Neural progenitor cell (in vitro differentiated cells): ENCODE data around the gene CRHR2. TPM values are rescaled to one million over a fixed set of nuclear protein-coding genes. Genes with fewer than 3 reads are reported as not detected.

Experiments
- DNase-seq: peaks from one replicate; pipeline ENCODE4 v3.0.0-alpha.2; 2016; ENCODE audit warnings: low spot score
- H2AFZ ChIP-seq: fragments of 200-600 bp; sonication (generic); replicated peaks from 2 replicates; pipeline ENCODE4 v1.6.1; 2016; ENCODE audit warnings: antibody characterized with exemption
- H3F3A ChIP-seq: fragments of 200-600 bp; sonication (generic); 2 replicates; pipeline ENCODE4 v1.6.1; 2016; ENCODE audit warnings: antibody characterized with exemption, low read depth
- H3K27ac ChIP-seq: fragments of 200-600 bp; sonication (generic); 2 replicates; pipeline ENCODE4 v1.5.1; 2016; ENCODE audit warnings: mild to moderate bottlenecking
- H3K27me3 ChIP-seq: fragments of 200-600 bp; sonication (generic); 2 replicates; pipeline ENCODE4 v1.6.1; 2016; ENCODE audit warnings: mild to moderate bottlenecking, moderate library complexity
- H3K36me3 ChIP-seq: fragments of 200-600 bp; sonication (generic); 2 replicates; pipeline ENCODE4 v1.5.1; 2016
- H3K4me1 ChIP-seq: fragments of 200-600 bp; sonication (generic); 2 replicates; pipeline ENCODE4 v1.6.1; 2016; ENCODE audit warnings: mixed run types
- H3K4me2 ChIP-seq: fragments of 200-600 bp; sonication (generic); 2 replicates; pipeline ENCODE4 v1.6.1; 2016
- H3K4me3 ChIP-seq: fragments of 200-600 bp; sonication (generic); 2 replicates; pipeline ENCODE4 v1.5.1; 2016
- H3K79me2 ChIP-seq: fragments of 200-600 bp; sonication (generic); 2 replicates; pipeline ENCODE4 v1.6.1; 2016; ENCODE audit warnings: low read depth
- H3K9ac ChIP-seq: fragments of 200-600 bp; sonication (generic); 2 replicates; pipeline ENCODE4 v1.6.1; 2016
- H3K9me3 ChIP-seq: fragments of 200-600 bp; sonication (generic); 2 replicates; pipeline ENCODE4 v1.5.1; 2016; ENCODE audit warnings: low read depth
- H4K20me1 ChIP-seq: fragments of 200-600 bp; sonication (generic); 2 replicates; pipeline ENCODE4 v1.6.1; 2016; ENCODE audit warnings: low read depth
- H3K27ac Mint-ChIP-seq: 3 replicates; pipeline ENCODE4 v1.8.0; 2021; ENCODE audit warnings: mixed read lengths
- H3K27me3 Mint-ChIP-seq: 2 replicates; pipeline ENCODE4 v1.8.0; 2022; ENCODE audit warnings: low read depth, mild to moderate bottlenecking, inconsistent platforms, moderate library complexity, mixed read lengths; ENCODE audit not compliant: insufficient read depth
- H3K36me3 Mint-ChIP-seq: 3 replicates; pipeline ENCODE4 v1.8.0; 2021; ENCODE audit warnings: mixed read lengths
- H3K4me1 Mint-ChIP-seq: 3 replicates; pipeline ENCODE4 v1.8.0; 2021; ENCODE audit warnings: mixed read lengths
- H3K4me3 Mint-ChIP-seq: 3 replicates; pipeline ENCODE4 v1.8.0; 2021; ENCODE audit warnings: mild to moderate bottlenecking, moderate library complexity, mixed read lengths
- H3K9me3 Mint-ChIP-seq: 3 replicates; pipeline ENCODE4 v1.8.0; 2020; ENCODE audit warnings: mixed read lengths
- EZH2 ChIP-seq: fragments of 200-600 bp; sonication (generic); IDR thresholded peaks from 2 replicates; pipeline ENCODE4 v1.6.1; 2017; ENCODE audit warnings: antibody characterized with exemption, mild to moderate bottlenecking, moderate library complexity
- EZH2phosphoT487 ChIP-seq: fragments of 200-600 bp; sonication (generic); IDR thresholded peaks from 2 replicates; pipeline ENCODE4 v1.6.1; 2017; ENCODE audit warnings: antibody characterized with exemption
- total RNA-seq: library from RNA; depleted of rRNA; stranded (reverse); fragments of >200 nt; gene quantifications from 2 replicates; pipeline ENCODE4 v1.2.3, GENCODE V29; 2015; ENCODE audit warnings: low replicate concordance
- TF ChIP-seq, protein P1 (sequence below): fragments of 200-600 bp; sonication (generic); IDR thresholded peaks from 2 replicates; pipeline ENCODE4 v1.5.1; 2017; ENCODE audit warnings: antibody characterized with exemption, mild to moderate bottlenecking

Gene CRHR2
- total RNA-seq, 1 donor from 2014 or later: not detected

- no peak for DNase-seq
- no peak overlapping the region for H3K27ac Mint-ChIP-seq
- Histone ChIP-seq H3K27me3 (no peaks in the 10 kb centered on the region), H3K4me1 (no peaks in the 10 kb centered on the region), H3K4me3 (no peak overlapping the region), H3F3A (no peaks in the 10 kb centered on the region), H3K27ac (no peak overlapping the region), H2AFZ (no peak overlapping the region), H3K79me2 (no peaks in the 10 kb centered on the region), H3K4me2 (no peak overlapping the region), H3K9ac (no peak overlapping the region), H3K36me3 (no peaks in the 10 kb centered on the region), H3K9me3 (no peaks in the 10 kb centered on the region), H4K20me1 (peaks cover 9% of the 10 kb centered on the region)
- H3K4me3 Mint-ChIP-seq: no peak overlapping the region
- H3K36me3 Mint-ChIP-seq: no peaks in the 10 kb centered on the region
- H3K9me3 Mint-ChIP-seq: no peaks in the 10 kb centered on the region
- H3K4me1 Mint-ChIP-seq: no peaks in the 10 kb centered on the region
- TF ChIP-seq EZH2 (no peak), EZH2phosphoT487 (no peak)
- TF ChIP-seq, protein P1, sequence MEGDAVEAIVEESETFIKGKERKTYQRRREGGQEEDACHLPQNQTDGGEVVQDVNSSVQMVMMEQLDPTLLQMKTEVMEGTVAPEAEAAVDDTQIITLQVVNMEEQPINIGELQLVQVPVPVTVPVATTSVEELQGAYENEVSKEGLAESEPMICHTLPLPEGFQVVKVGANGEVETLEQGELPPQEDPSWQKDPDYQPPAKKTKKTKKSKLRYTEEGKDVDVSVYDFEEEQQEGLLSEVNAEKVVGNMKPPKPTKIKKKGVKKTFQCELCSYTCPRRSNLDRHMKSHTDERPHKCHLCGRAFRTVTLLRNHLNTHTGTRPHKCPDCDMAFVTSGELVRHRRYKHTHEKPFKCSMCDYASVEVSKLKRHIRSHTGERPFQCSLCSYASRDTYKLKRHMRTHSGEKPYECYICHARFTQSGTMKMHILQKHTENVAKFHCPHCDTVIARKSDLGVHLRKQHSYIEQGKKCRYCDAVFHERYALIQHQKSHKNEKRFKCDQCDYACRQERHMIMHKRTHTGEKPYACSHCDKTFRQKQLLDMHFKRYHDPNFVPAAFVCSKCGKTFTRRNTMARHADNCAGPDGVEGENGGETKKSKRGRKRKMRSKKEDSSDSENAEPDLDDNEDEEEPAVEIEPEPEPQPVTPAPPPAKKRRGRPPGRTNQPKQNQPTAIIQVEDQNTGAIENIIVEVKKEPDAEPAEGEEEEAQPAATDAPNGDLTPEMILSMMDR: no peak
- H3K27me3 Mint-ChIP-seq: peaks cover 6% of the 10 kb centered on the region
Measured at GRCh38 chr7:30655096-30655970, 26.9 kb downstream of the CRHR2 start.

- Histone ChIP-seq H3K9ac (no peak overlapping the region), H3K27me3 (no peaks in the 10 kb centered on the region), H3K4me2 (no peak overlapping the region), H3F3A (no peaks in the 10 kb centered on the region), H4K20me1 (peaks cover 9% of the 10 kb centered on the region), H3K4me3 (no peak overlapping the region), H3K79me2 (no peaks in the 10 kb centered on the region), H3K9me3 (no peaks in the 10 kb centered on the region), H3K36me3 (no peaks in the 10 kb centered on the region), H3K27ac (no peak overlapping the region), H3K4me1 (no peaks in the 10 kb centered on the region), H2AFZ (no peak overlapping the region)
- Mint-ChIP-seq H3K27me3 (peaks cover 6% of the 10 kb centered on the region), H3K4me3 (no peak overlapping the region), H3K9me3 (no peaks in the 10 kb centered on the region), H3K36me3 (no peaks in the 10 kb centered on the region), H3K4me1 (no peaks in the 10 kb centered on the region), H3K27ac (peak overlapping the region; percentile 63)
- DNase-seq: no peak
- TF ChIP-seq EZH2 (no peak), EZH2phosphoT487 (no peak)
- TF ChIP-seq, protein P1: no peak
Measured at GRCh38 chr7:30654296-30655090, 27.8 kb downstream of the CRHR2 start.

DNA sequence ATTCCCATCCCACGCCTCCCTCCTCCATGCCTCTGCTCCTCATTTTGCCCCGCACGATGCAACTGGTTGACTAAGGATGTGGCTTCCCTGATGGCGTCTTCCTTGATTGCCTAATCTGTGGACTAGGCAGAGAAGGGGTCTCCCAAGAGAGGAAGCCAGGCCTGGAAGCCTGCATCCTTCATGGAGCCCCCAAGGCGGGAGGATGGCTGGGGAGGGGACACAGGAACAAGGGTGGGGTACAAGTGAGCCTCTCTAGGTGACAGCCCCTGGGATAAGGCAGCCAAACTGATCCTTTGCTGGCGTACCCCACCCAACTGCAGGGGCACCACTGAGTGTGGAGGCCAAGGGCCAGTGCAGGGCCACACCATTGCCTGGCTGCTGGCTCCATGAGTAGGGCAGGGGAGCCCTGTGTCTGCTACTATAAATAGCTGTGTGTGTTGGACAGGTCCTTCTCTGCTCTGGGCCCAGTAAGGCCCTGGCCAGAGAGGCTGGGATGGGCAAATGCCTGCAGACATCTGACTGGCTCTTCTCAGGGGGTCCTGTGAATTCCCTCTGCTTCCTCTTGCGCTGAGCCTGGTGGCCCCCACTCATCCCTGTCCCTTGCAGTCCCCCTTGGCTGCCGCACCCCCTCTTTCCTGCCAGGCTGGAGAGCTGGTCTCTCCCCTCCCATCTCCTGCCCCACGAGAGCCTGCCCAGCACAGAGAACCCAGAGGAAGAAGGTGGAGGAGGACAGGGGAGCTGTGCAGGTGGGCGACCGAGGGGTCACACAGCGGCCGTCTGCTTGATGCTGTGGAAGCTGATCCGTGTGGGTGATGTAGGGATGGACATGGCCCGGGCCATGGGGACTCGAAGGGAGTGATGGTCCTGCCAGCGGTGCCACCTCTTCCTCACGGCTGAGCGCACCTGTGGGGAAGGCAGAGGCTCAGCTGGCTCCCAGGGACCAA is 29.3 kb downstream of the CRHR2 start:
- H3K9me3 ChIP-seq: no peaks in the 10 kb centered on the region
- no peaks in the 10 kb centered on the region for H3K9me3 Mint-ChIP-seq
- no peak overlapping the region for H3K9ac ChIP-seq
- H3K27ac Mint-ChIP-seq: no peak overlapping the region
- no peak overlapping the region for H3K4me3 Mint-ChIP-seq
- H3K4me1 ChIP-seq: no peaks in the 10 kb centered on the region
- H3F3A ChIP-seq: no peaks in the 10 kb centered on the region
- H3K4me3 ChIP-seq: no peak overlapping the region
- H3K27me3 ChIP-seq: no peaks in the 10 kb centered on the region
- H3K4me2 ChIP-seq: no peak overlapping the region
- no peak overlapping the region for H2AFZ ChIP-seq
- no peaks in the 10 kb centered on the region for H3K36me3 Mint-ChIP-seq
- no peak for DNase-seq
- H3K4me1 Mint-ChIP-seq: no peaks in the 10 kb centered on the region
- H3K36me3 ChIP-seq: no peaks in the 10 kb centered on the region
- TF ChIP-seq, protein P1: no peak
- TF ChIP-seq EZH2 (no peak), EZH2phosphoT487 (no peak)
- H3K27me3 Mint-ChIP-seq: peaks cover 6% of the 10 kb centered on the region
- peaks cover 9% of the 10 kb centered on the region for H4K20me1 ChIP-seq
- H3K79me2 ChIP-seq: no peaks in the 10 kb centered on the region
- no peak overlapping the region for H3K27ac ChIP-seq
